OCI-LY7 (cell line): ENCODE measurements around the gene TIMM10.

ENCODE experiments used
- EZH2phosphoT487 ChIP-seq: fragments of 200-600 bp; sonication (generic); IDR thresholded peaks from 2 replicates; pipeline ENCODE4 v1.6.1; 2018; ENCODE audit warnings: low read depth, borderline replicate concordance, mild to moderate bottlenecking, mixed run types, antibody characterized with exemption, low read length, moderate library complexity, mixed read lengths
- TF ChIP-seq, protein P1 (sequence below): fragments of 200-600 bp; sonication (generic); conservative IDR thresholded peaks from 2 replicates; pipeline ENCODE4 v1.5.1; 2014; ENCODE audit warnings: mild to moderate bottlenecking, antibody characterized with exemption, low read length, moderate library complexity, mixed read lengths

DNA sequence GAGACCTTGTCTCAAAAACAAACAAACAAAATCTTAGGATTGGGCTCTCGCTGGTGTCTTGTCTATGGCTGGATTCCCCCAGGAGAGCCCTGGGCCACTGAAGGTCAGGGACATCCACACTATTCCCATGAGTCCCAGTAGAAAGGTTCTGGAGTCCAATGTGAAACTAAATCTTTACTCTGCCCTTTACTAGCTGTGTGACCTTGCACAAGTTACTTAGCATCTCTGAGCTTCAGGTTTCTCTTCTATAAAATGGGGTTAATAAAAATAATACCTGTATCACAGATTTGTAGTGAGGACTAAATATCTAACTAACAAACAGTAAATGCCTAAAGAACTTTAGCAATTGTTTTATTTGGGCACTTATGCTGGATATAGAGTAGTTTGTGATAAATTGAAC is 24.0 kb downstream of the TIMM10 start:
- TF ChIP-seq, protein P1, sequence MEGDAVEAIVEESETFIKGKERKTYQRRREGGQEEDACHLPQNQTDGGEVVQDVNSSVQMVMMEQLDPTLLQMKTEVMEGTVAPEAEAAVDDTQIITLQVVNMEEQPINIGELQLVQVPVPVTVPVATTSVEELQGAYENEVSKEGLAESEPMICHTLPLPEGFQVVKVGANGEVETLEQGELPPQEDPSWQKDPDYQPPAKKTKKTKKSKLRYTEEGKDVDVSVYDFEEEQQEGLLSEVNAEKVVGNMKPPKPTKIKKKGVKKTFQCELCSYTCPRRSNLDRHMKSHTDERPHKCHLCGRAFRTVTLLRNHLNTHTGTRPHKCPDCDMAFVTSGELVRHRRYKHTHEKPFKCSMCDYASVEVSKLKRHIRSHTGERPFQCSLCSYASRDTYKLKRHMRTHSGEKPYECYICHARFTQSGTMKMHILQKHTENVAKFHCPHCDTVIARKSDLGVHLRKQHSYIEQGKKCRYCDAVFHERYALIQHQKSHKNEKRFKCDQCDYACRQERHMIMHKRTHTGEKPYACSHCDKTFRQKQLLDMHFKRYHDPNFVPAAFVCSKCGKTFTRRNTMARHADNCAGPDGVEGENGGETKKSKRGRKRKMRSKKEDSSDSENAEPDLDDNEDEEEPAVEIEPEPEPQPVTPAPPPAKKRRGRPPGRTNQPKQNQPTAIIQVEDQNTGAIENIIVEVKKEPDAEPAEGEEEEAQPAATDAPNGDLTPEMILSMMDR: no peak
- TF ChIP-seq EZH2phosphoT487: no peak
